Ovary (tissue), 3 donors: ENCODE data around the gene ACAD11.

Experiments used
- CTCF ChIP-seq, 3 donors: fragments of 450-650 bp in 2 of 3; fragments of 200-600 bp in 1 of 3; IDR thresholded peaks; one replicate each; pipeline versions ENCODE4 v1.5.1 to v1.8.0; 2016 to 2022; ENCODE audit warnings: antibody characterized with exemption in 3 of 3, mild to moderate bottlenecking in 1 of 3
- EP300 ChIP-seq: sonication (generic); formaldehyde crosslinking; IDR thresholded peaks from one replicate; pipeline ENCODE4 v1.6.1; 2017; ENCODE audit warnings: antibody characterized with exemption
- POLR2A ChIP-seq: fragments of 450-650 bp; IDR thresholded peaks from one replicate; pipeline ENCODE4 v1.6.1; 2017; ENCODE audit warnings: antibody characterized with exemption, mild to moderate bottlenecking, moderate library complexity
- donor health status: DM: no; HTN: no; CAD: no.

- no peak for TF ChIP-seq CTCF (IDR thresholded peaks at IDR 0.05)
- TF ChIP-seq POLR2A: no peak
- no peak for TF ChIP-seq EP300
These were observed 89.6 kb downstream of the ACAD11 start for GRCh38 chr3:132570016-132570415.
